Brain microvascular endothelial cell (primary cell): ENCODE measurements around the gene ELOVL6.

Experiments used
- DNase-seq: peaks from one replicate; pipeline ENCODE4 v3.0.0-alpha.2; 2020
- H3K27ac ChIP-seq: fragments of 250-450 bp; sonication (Bioruptor Pico); 2 replicates; pipeline ENCODE4 v1.5.1; 2020; ENCODE audit warnings: mild to moderate bottlenecking, moderate library complexity
- H3K27me3 ChIP-seq: fragments of 250-450 bp; sonication (Bioruptor Pico); replicated peaks from 2 replicates; pipeline ENCODE4 v1.5.1; 2020; ENCODE audit warnings: mild to moderate bottlenecking
- H3K36me3 ChIP-seq: fragments of 250-450 bp; sonication (Bioruptor Pico); replicated peaks from 2 replicates; pipeline ENCODE4 v1.5.1; 2020; ENCODE audit warnings: mild to moderate bottlenecking
- H3K4me3 ChIP-seq: 2 replicates; pipeline ENCODE4 v1.5.1; 2011; ENCODE audit warnings: low read depth, mild to moderate bottlenecking, control low read depth, low read length, moderate library complexity
- CTCF ChIP-seq: IDR thresholded peaks from 2 replicates; pipeline ENCODE4 v1.5.1; 2011; ENCODE audit warnings: low read depth, mild to moderate bottlenecking, moderate library complexity, low read length, control low read depth, inconsistent platforms; ENCODE audit errors: missing control alignments
- in situ Hi-C: cut with HindIII; loops from 2 replicates; pipeline ENCODE4 v1.10.0; 2017; ENCODE audit warnings: low sequenced_read_pairs, low pct_ligation_motif_present

The ELOVL6 gene

DNA sequence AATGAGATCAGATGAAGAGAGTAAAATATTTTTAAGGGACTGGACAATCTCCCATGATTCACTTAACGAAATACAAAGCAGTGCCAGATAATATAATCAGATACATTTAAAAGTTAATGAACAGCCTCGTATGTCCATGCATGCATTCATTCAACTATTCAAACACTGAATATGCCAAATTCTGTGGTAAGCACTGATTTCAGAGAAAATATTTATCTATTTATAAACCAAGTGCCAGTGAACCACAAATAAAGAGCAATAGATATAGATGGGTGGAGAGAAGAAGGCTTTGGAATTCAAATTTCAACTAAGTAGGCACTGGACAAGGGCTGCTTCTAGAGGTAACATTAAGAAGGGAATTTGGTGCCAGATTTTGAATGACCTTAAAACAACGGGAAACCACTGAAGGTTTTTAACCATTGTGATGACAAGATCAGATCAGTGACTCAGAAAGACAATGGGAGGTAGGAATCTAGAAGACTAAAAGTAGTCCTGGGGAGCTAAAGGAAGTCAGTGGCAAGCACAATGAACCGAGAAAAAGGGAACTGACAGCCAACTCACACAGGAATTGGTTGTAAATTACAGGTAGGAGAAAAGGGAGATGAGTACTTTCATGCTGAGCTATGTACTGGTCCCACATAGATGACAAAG, 14.2 kb downstream of the ELOVL6 start:
- no peak overlapping the region for H3K27ac ChIP-seq
- H3K4me3 ChIP-seq, result no peak overlapping the region
- no peaks in the 10 kb centered on the region for H3K27me3 ChIP-seq
- TF ChIP-seq CTCF, result no peak
- in situ Hi-C loops, result no loop called here
- DNase-seq, result no peak
- H3K36me3 ChIP-seq, result no peaks in the 10 kb centered on the region

DNA sequence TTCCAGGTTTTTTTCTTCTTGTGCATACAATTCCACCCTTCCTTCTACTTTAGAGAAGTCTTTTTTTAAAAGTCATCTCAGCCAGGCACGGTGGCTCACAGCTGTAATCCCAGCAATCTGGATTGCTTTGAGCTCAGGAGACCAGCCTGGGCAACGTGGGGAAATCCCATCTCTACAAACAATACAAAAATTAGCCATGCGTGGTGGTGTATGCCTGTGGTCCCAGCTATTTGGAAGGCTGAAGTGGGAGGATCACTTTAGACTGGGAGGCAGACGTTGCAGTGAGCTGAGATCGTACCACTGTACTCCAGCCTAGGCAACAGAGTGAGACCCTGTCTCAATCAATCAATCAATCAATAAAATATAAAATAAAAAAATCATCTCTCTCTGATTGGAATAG, 14.8 kb downstream of the ELOVL6 start:
- Histone ChIP-seq H3K27me3 (no peaks in the 10 kb centered on the region), H3K27ac (no peak overlapping the region), H3K4me3 (no peak overlapping the region), H3K36me3 (no peaks in the 10 kb centered on the region)
- in situ Hi-C loops, result no loop called here
- no peak for DNase-seq
- no peak for TF ChIP-seq CTCF

- no peaks in the 10 kb centered on the region for H3K27me3 ChIP-seq
- in situ Hi-C loops, result no loop called here
- no peak overlapping the region for H3K27ac ChIP-seq
- no peak for TF ChIP-seq CTCF
- no peaks in the 10 kb centered on the region for H3K36me3 ChIP-seq
- DNase-seq, result no peak
- H3K4me3 ChIP-seq, result no peak overlapping the region
These were observed 15.4 kb downstream of the ELOVL6 start for GRCh38 chr4:110183058-110183457.

DNA sequence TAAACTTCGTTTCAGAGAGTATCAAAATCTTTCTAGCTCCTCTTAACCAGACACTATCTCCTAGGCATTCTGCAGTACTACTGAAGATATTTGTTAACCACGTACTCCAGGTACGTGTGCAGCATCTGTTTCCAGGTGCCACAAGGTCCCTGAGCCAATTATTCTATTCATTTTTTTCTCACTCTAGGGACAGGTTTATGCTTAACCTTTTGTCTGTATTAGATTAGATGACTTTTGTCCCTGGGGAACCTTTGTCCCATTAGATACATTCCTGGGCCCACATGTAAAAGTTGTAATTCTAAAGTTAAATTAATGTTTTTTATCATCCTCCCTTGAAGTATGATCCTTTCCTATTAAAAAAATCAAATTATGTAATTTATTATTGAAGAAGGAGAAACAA, 16.5 kb downstream of the ELOVL6 start:
- TF ChIP-seq CTCF, result no peak
- Histone ChIP-seq H3K27ac (no peak overlapping the region), H3K4me3 (no peak overlapping the region), H3K36me3 (no peaks in the 10 kb centered on the region), H3K27me3 (no peaks in the 10 kb centered on the region)
- in situ Hi-C loops, result no loop called here
- no peak for DNase-seq

DNA sequence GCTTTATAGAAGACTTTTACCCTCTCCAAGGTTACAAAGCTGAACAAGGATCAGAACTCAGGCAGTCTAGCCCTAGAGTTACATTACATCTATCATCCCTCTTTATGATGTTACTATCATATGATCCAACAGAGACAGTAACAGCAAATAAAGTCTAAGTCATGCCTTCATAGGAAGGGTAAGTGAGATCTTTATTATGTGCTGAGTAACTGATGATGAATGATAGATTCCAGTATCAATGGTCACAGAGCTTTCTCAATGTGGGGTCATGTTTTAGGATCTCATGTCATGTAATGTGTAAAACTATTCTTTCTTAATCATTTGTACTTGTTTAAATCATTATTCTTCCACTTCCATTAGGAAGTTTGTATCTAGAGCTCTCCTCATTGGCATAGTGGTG, 22.8 kb downstream of the ELOVL6 start:
- DNase-seq, result no peak
- in situ Hi-C loops, result no loop called here
- no peak overlapping the region for H3K27ac ChIP-seq

More for the DNA sequence above, 22.8 kb downstream of the ELOVL6 start:
- Histone ChIP-seq H3K27me3 (no peaks in the 10 kb centered on the region), H3K36me3 (no peaks in the 10 kb centered on the region), H3K4me3 (no peak overlapping the region)
- TF ChIP-seq CTCF, result no peak
